Endothelial cell of umbilical vein (primary cell): ENCODE measurements around the gene SLC9A2. TPM values are rescaled to one million over a fixed set of nuclear protein-coding genes. Genes with fewer than 3 reads are reported as not detected.

Experiments
- BruUV-seq: library from RNA; stranded (reverse); fragments of 400-500 nt; replicated peaks from 2 replicates; lab custom pipeline; 2021; lab: Mats Ljungman, UMichigan
- CTCF ChIA-PET: fragments of 300-600, 350-600 bp; sonication (Branson Sonifier 250); formaldehyde crosslinking; loops from one replicate; lab custom pipeline; 2021; ENCODE audit warnings: antibody characterized with exemption, inconsistent platforms; lab: Charles Lee
- POLR2A ChIA-PET: fragments of 300-600, 350-600 bp; sonication (Branson Sonifier 250); formaldehyde crosslinking; loops from one replicate; lab custom pipeline; 2021; ENCODE audit warnings: antibody characterized with exemption, inconsistent platforms; lab: Charles Lee
- DNase-seq: peaks from one replicate; pipeline ENCODE4 v3.0.0-alpha.2; 2011; ENCODE audit warnings: low read depth, low spot score
- FAIRE-seq: peaks from 2 replicates; lab custom pipeline; 2011; peaks lifted over from hg19 to GRCh38; lab: Jason Lieb, UNC
- H2AFZ ChIP-seq: 2 replicates; pipeline ENCODE4 v1.6.0; 2012; ENCODE audit warnings: low read depth, low read length, control low read depth, inconsistent platforms
- H3K27ac ChIP-seq: 2 replicates; pipeline ENCODE4 v1.5.1; 2011; ENCODE audit warnings: low read depth, mild to moderate bottlenecking, control low read depth, low read length, moderate library complexity; ENCODE audit not compliant: insufficient read depth
- H3K27me3 ChIP-seq, 2 experiments: 2 replicates each; pipeline versions ENCODE4 v1.6.0 to v1.6.1; 2011; ENCODE audit warnings: low read length in 2 of 2, mixed read lengths in 1 of 2; ENCODE audit not compliant: control insufficient read depth in 2 of 2, insufficient read depth in 2 of 2
- H3K36me3 ChIP-seq, 2 experiments: 2 replicates in 1 of 2; 3 replicates in 1 of 2; pipeline ENCODE4 v1.5.1; 2011; ENCODE audit warnings: low read length in 2 of 2, mild to moderate bottlenecking in 1 of 2, moderate library complexity in 1 of 2; ENCODE audit not compliant: control insufficient read depth in 2 of 2, insufficient read depth in 2 of 2; ENCODE audit errors: extremely low read depth in 1 of 2
- H3K4me1 ChIP-seq: 3 replicates; pipeline ENCODE4 v1.5.1; 2011; ENCODE audit warnings: mild to moderate bottlenecking, low read length; ENCODE audit not compliant: control insufficient read depth, insufficient read depth; ENCODE audit errors: extremely low read depth
- H3K4me2 ChIP-seq: 2 replicates; pipeline ENCODE4 v1.6.1; 2011; ENCODE audit warnings: low read length, control low read depth, mixed read lengths; ENCODE audit not compliant: insufficient read depth
- H3K4me3 ChIP-seq, 3 experiments: fragments of 200-600 bp in 1 of 3; sonication (generic), shearing (Covaris generic) in 1 of 3; replicated peaks in 1 of 3; 2 replicates each; pipeline ENCODE4 v1.5.1; 2011 to 2016; ENCODE audit warnings: control low read depth in 3 of 3, low read length in 3 of 3, mild to moderate bottlenecking in 2 of 3, inconsistent platforms in 1 of 3, low read depth in 1 of 3, moderate library complexity in 1 of 3; ENCODE audit not compliant: insufficient read depth in 1 of 3
- H3K79me2 ChIP-seq: 2 replicates; pipeline ENCODE4 v1.6.0; 2012; ENCODE audit warnings: low read length, inconsistent platforms; ENCODE audit not compliant: control insufficient read depth, insufficient read depth
- H3K9ac ChIP-seq: replicated peaks from 2 replicates; pipeline ENCODE3; 2011; ENCODE audit warnings: low read length, control low read depth; ENCODE audit not compliant: insufficient read depth; ENCODE audit errors: extremely low read depth
- H3K9me1 ChIP-seq: replicated peaks from 3 replicates; pipeline ENCODE4 v1.6.0; 2011; ENCODE audit warnings: mild to moderate bottlenecking, low read length; ENCODE audit not compliant: control insufficient read depth, insufficient read depth; ENCODE audit errors: extremely low read depth
- H3K9me3 ChIP-seq: replicated peaks from 2 replicates; pipeline ENCODE4 v1.5.1; 2012; ENCODE audit warnings: low read length, inconsistent platforms; ENCODE audit not compliant: control insufficient read depth, insufficient read depth
- H4K20me1 ChIP-seq: replicated peaks from 2 replicates; pipeline ENCODE3; 2011; ENCODE audit warnings: mild to moderate bottlenecking, low read length; ENCODE audit not compliant: control insufficient read depth, insufficient read depth; ENCODE audit errors: extremely low read depth
- CTCF ChIP-seq, 2 donors: IDR thresholded peaks; 1 replicate in 1 of 2; 2 replicates in 1 of 2; pipeline ENCODE4 v1.5.1; 2011; ENCODE audit warnings: low read length in 2 of 2, mild to moderate bottlenecking in 2 of 2, moderate library complexity in 2 of 2, control low read depth in 1 of 2, inconsistent platforms in 1 of 2, low read depth in 1 of 2; ENCODE audit not compliant: insufficient read depth in 1 of 2; ENCODE audit errors: extremely low read depth in 1 of 2
- EZH2 ChIP-seq: IDR thresholded peaks from 2 replicates; pipeline ENCODE4 v1.6.1; 2012; ENCODE audit warnings: borderline replicate concordance, low read depth, mild to moderate bottlenecking, moderate library complexity, low read length, inconsistent platforms; ENCODE audit not compliant: severe bottlenecking
- GATA2 ChIP-seq: IDR thresholded peaks from 2 replicates; pipeline ENCODE4 v1.7.0; 2011; ENCODE audit warnings: low read depth, mild to moderate bottlenecking, moderate library complexity, mixed read lengths, low read length; ENCODE audit not compliant: insufficient read length, insufficient read depth
- JUN ChIP-seq: IDR thresholded peaks from 2 replicates; pipeline ENCODE4 v1.6.1; 2011; ENCODE audit warnings: borderline replicate concordance, low read depth; ENCODE audit not compliant: insufficient read length, insufficient read depth
- MAX ChIP-seq: IDR thresholded peaks from 2 replicates; pipeline ENCODE4 v1.6.1; 2011; ENCODE audit not compliant: insufficient read depth, insufficient read length
- MYC ChIP-seq: IDR thresholded peaks from one replicate; pipeline ENCODE4 v1.6.1; 2011; ENCODE audit warnings: mild to moderate bottlenecking, low read depth, low read length
- POLR2A ChIP-seq: IDR thresholded peaks from 2 replicates; pipeline ENCODE4 v1.6.1; 2012; ENCODE audit warnings: low read depth, mild to moderate bottlenecking, control low read depth, low read length
- POLR2AphosphoS5 ChIP-seq: IDR thresholded peaks from 2 replicates; pipeline ENCODE4 v1.6.1; 2012; ENCODE audit warnings: low read depth, mild to moderate bottlenecking, control low read depth, low read length, moderate library complexity; ENCODE audit not compliant: insufficient read depth
- dilution Hi-C: fragments of 300-500 bp; cut with MboI; formaldehyde crosslinking; loops from one replicate; pipeline ENCODE4 v1.15.0; 2019; ENCODE audit warnings: low sequenced_read_pairs; ENCODE audit not compliant: extremely low pct_ligation_motif_present
- intact Hi-C: fragments of 100-400 bp; cut with micrococcal nuclease; formaldehyde crosslinking; loops from one replicate; pipeline ENCODE4 v1.10.0; 2022
- polyA plus RNA-seq, 4 experiments: library from polyadenylated mRNA; depleted of rRNA in 3 of 4; stranded (reverse) in 3 of 4; unstranded in 1 of 4; fragments of >200 nt; gene quantifications; 2 replicates each; pipeline versions ENCODE4 v1.2.1 to v1.2.3, GENCODE V29; 2011 to 2012; ENCODE audit warnings: missing spikeins in 1 of 4
- total RNA-seq: library from RNA; stranded (reverse); gene quantifications from 2 replicates; pipeline ENCODE4 v1.2.3, GENCODE V29; 2021

The SLC9A2 gene
- total and polyA plus RNA-seq, 2 donors (not counting 3 experiments of a cell fraction or from before 2014, with no cell fraction given): 0.03 TPM; not detected in 1

GRCh38 chr2:102749938-102750337 is 130.6 kb downstream of the SLC9A2 start:
- H3K4me3 ChIP-seq: no peak overlapping the region
- intact Hi-C loops: no loop called here
- no peak overlapping the region for H2AFZ ChIP-seq
- H3K9me3 ChIP-seq: no peaks in the 10 kb centered on the region
- TF ChIP-seq POLR2A (no peak), GATA2 (no peak), JUN (no peak), EZH2 (no peak), MAX (no peak), MYC (no peak)
- no peak overlapping the region for H3K27ac ChIP-seq
- H3K27me3 ChIP-seq: no peaks in the 10 kb centered on the region
- BruUV-seq: no TSS peak
- no peaks in the 10 kb centered on the region for H3K4me1 ChIP-seq
- H3K4me2 ChIP-seq: no peak overlapping the region
- H3K9ac ChIP-seq: no peak overlapping the region
- H3K79me2 ChIP-seq: no peaks in the 10 kb centered on the region
- H3K9me1 ChIP-seq: no peaks in the 10 kb centered on the region
- dilution Hi-C loops: no loop called here
- no peak for FAIRE-seq
- no peaks in the 10 kb centered on the region for H4K20me1 ChIP-seq
- no peak for DNase-seq
- CTCF ChIA-PET: interaction anchor here (1.3 to 4.1 kb wide), 2 partner anchors 9 to 15 kb away, joined by 4 to 86 read pairs; partner anchors contain the start of gene TMEM182
- no peaks in the 10 kb centered on the region for H3K36me3 ChIP-seq
- POLR2A ChIA-PET: no interaction called here

GRCh38 chr2:102753563-102754159 is 134.3 kb downstream of the SLC9A2 start:
- FAIRE-seq: peak; percentile 37

More at GRCh38 chr2:102753563-102754159, 134.3 kb downstream of the SLC9A2 start:
- Histone ChIP-seq H3K36me3 (no peaks in the 10 kb centered on the region), H4K20me1 (no peaks in the 10 kb centered on the region), H3K27me3 (no peaks in the 10 kb centered on the region), H3K27ac (no peak overlapping the region), H3K79me2 (no peaks in the 10 kb centered on the region), H3K9me1 (no peaks in the 10 kb centered on the region), H3K9ac (no peak overlapping the region), H2AFZ (no peak overlapping the region), H3K9me3 (no peaks in the 10 kb centered on the region), H3K4me1 (peaks cover 2% of the 10 kb centered on the region), H3K4me2 (no peak overlapping the region), H3K4me3 (no peak overlapping the region)
- TF ChIP-seq POLR2AphosphoS5: no peak
- peak; percentile 59 to 62 for TF ChIP-seq CTCF (IDR thresholded peaks at IDR 0.05; ENCODE audit: extremely low read depth in 1 of 2, insufficient read depth in 1 of 2, low read depth in 1 of 2, low read length in 2 of 2)
- dilution Hi-C loops: no loop called here
- no TSS peak for BruUV-seq
- ChIA-PET POLR2A (no interaction called here), CTCF (interaction anchor here (0.6 to 7.0 kb wide), 26 partner anchors 8 to 281 kb away, joined by 3 to 311 read pairs (median 6); partner anchors contain the start of genes SLC9A4 and TMEM182)
- intact Hi-C loops: loop anchor here (1.0 kb wide), 1 partner anchor 53 kb away; no protein-coding TSS in a partner anchor
- DNase-seq: peak; percentile 54
